GM12878 (cell line): Measurements from ENCODE around the gene TBATA. TPM values are rescaled to one million over a fixed set of nuclear protein-coding genes. Genes with fewer than 3 reads are reported as not detected.

Experiments used
- ATAC-seq: fragments of 200-7000 bp; cut with Tn5 transposase; 3 replicates; pipeline ENCODE4 v1.9.1; 2020; ENCODE audit warnings: mild to moderate bottlenecking, moderate library complexity
- BruUV-seq: library from RNA; stranded (reverse); fragments of 400-500 nt; replicated peaks from 2 replicates; lab custom pipeline; 2021; lab: Mats Ljungman, UMichigan
- CTCF ChIA-PET: fragments of 300-600 bp; sonication (Branson Sonifier 250); formaldehyde crosslinking; extraction: SDS; loops from one replicate; lab custom pipeline; 2021; ENCODE audit warnings: inconsistent platforms; lab: Yijun Ruan, JAX
- POLR2A ChIA-PET: fragments of 350-600 bp; formaldehyde crosslinking; extraction: SDS; loops from one replicate; lab custom pipeline; 2021; ENCODE audit warnings: inconsistent platforms; lab: Charles Lee
- RAD21 ChIA-PET: fragments of 300-600 bp; sonication (Branson Sonifier 250); formaldehyde crosslinking; loops from one replicate; lab custom pipeline; 2023; ENCODE audit warnings: antibody characterized with exemption; ENCODE audit not compliant: unreplicated experiment; lab: Charles Lee
- SMC1A ChIA-PET: fragments of 300-600 bp; sonication (Branson Sonifier 250); formaldehyde crosslinking; loops from one replicate; lab custom pipeline; 2023; ENCODE audit not compliant: unreplicated experiment, uncharacterized antibody; lab: Charles Lee
- DNase-seq: peaks from one replicate; pipeline ENCODE4 v3.0.0-alpha.2; 2011; ENCODE audit warnings: low read depth, low spot score
- FAIRE-seq: peaks from 3 replicates; lab custom pipeline; 2011; peaks lifted over from hg19 to GRCh38; lab: Jason Lieb, UNC
- H2AFZ ChIP-seq: 2 replicates; pipeline ENCODE4 v1.6.0; 2011; ENCODE audit warnings: low read depth, low read length, control low read depth; ENCODE audit not compliant: control insufficient read depth
- H3K27ac ChIP-seq: 2 replicates; pipeline ENCODE4 v1.5.1; 2011; ENCODE audit warnings: control low read depth; ENCODE audit not compliant: control insufficient read depth, insufficient read depth
- H3K27me3 ChIP-seq, 2 experiments: replicated peaks in 1 of 2; 2 replicates each; pipeline versions ENCODE4 v1.6.0 to v1.6.1; 2011; ENCODE audit warnings: low read length in 1 of 2; ENCODE audit not compliant: control insufficient read depth in 2 of 2, insufficient read depth in 2 of 2
- H3K36me3 ChIP-seq, 2 experiments: 2 replicates each; pipeline ENCODE4 v1.5.1; 2011; ENCODE audit warnings: low read length in 1 of 2; ENCODE audit not compliant: control insufficient read depth in 2 of 2, insufficient read depth in 2 of 2
- H3K4me1 ChIP-seq: 2 replicates; pipeline ENCODE4 v1.6.1; 2011; ENCODE audit warnings: mild to moderate bottlenecking, low read length, moderate library complexity, mixed read lengths; ENCODE audit not compliant: control insufficient read depth, insufficient read depth
- H3K4me2 ChIP-seq: 2 replicates; pipeline ENCODE4 v1.6.0; 2011; ENCODE audit warnings: control low read depth; ENCODE audit not compliant: control insufficient read depth, insufficient read depth
- H3K4me3 ChIP-seq: fragments of 200-600 bp; sonication (generic); 2 replicates; pipeline ENCODE4 v1.5.1; 2016
- H3K79me2 ChIP-seq: 2 replicates; pipeline ENCODE4 v1.6.0; 2011; ENCODE audit warnings: low read length; ENCODE audit not compliant: control insufficient read depth, insufficient read depth
- H3K9ac ChIP-seq: 2 replicates; pipeline ENCODE4 v1.8.0; 2011; ENCODE audit warnings: low read length, control low read depth, mixed read lengths; ENCODE audit not compliant: control insufficient read depth, insufficient read depth
- H3K9me3 ChIP-seq: replicated peaks from 3 replicates; pipeline ENCODE4 v1.5.1; 2011; ENCODE audit warnings: mild to moderate bottlenecking, low read length; ENCODE audit not compliant: control insufficient read depth, insufficient read depth
- H4K20me1 ChIP-seq: 2 replicates; pipeline ENCODE4 v1.6.0; 2011; ENCODE audit not compliant: control insufficient read depth, insufficient read depth
- BCL11A ChIP-seq: IDR thresholded peaks from 2 replicates; pipeline ENCODE4 v1.6.1; 2011; ENCODE audit warnings: low read depth, low read length
- EP300 ChIP-seq, 2 experiments: fragments of 150-350 bp in 1 of 2; IDR thresholded peaks; 2 replicates each; pipeline ENCODE4 v1.6.1; 2011 to 2012; ENCODE audit warnings: low read depth in 2 of 2, low read length in 2 of 2, borderline replicate concordance in 1 of 2, improper control_type of control experiment in 1 of 2, inconsistent platforms in 1 of 2; ENCODE audit not compliant: control insufficient read depth in 1 of 2
- IRF4 ChIP-seq: IDR thresholded peaks from 2 replicates; pipeline ENCODE4 v1.6.1; 2011; ENCODE audit warnings: low read depth, low read length
- NFXL1 ChIP-seq: fragments of 450-650 bp; IDR thresholded peaks from 2 replicates; pipeline ENCODE4 v1.6.1; 2017; ENCODE audit warnings: antibody characterized with exemption, mild to moderate bottlenecking, borderline replicate concordance
- NR2C1 ChIP-seq: fragments of 450-650 bp; IDR thresholded peaks from 2 replicates; pipeline ENCODE4 v1.6.1; 2017; ENCODE audit warnings: antibody characterized with exemption, mild to moderate bottlenecking, moderate library complexity
- NR2C2 ChIP-seq: IDR thresholded peaks from 2 replicates; pipeline ENCODE4 v1.6.1; 2011; ENCODE audit warnings: borderline replicate concordance, low read depth; ENCODE audit not compliant: control insufficient read depth, insufficient read length
- PAX5 ChIP-seq: IDR thresholded peaks from 2 replicates; pipeline ENCODE4 v1.6.1; 2011; ENCODE audit warnings: low read depth, low read length, borderline replicate concordance
- POLR2A ChIP-seq: IDR thresholded peaks from 2 replicates; pipeline ENCODE4 v1.6.1; 2011; ENCODE audit warnings: low read depth, mild to moderate bottlenecking, low read length
- REST ChIP-seq: IDR thresholded peaks from 2 replicates; pipeline ENCODE4 v1.6.1; 2012; ENCODE audit warnings: mild to moderate bottlenecking, low read depth, low read length
- SIN3A ChIP-seq: IDR thresholded peaks from 2 replicates; pipeline ENCODE4 v1.6.1; 2012; ENCODE audit warnings: low read depth, low read length, improper control_type of control experiment
- SMARCA5 ChIP-seq: fragments of 450-650 bp; IDR thresholded peaks from 2 replicates; pipeline ENCODE4 v1.6.1; 2017; ENCODE audit warnings: mild to moderate bottlenecking
- SP1 ChIP-seq: IDR thresholded peaks from one replicate; pipeline ENCODE4 v1.6.1; 2011; ENCODE audit warnings: low read depth, low read length
- TBL1XR1 ChIP-seq: IDR thresholded peaks from 2 replicates; pipeline ENCODE4 v1.6.1; 2012; ENCODE audit warnings: low read depth, low read length, improper control_type of control experiment
- ZNF217 ChIP-seq: fragments of 450-650 bp; IDR thresholded peaks from 2 replicates; pipeline ENCODE4 v1.6.1; 2017; ENCODE audit warnings: antibody characterized with exemption, mild to moderate bottlenecking
- ZNF622 ChIP-seq: fragments of 450-650 bp; IDR thresholded peaks from 2 replicates; pipeline ENCODE4 v1.6.1; 2017; ENCODE audit warnings: mild to moderate bottlenecking, inconsistent platforms
- WGBS: methylation state at CpG from one replicate; pipeline ENCODE4 v1.1.6; 2016; ENCODE audit warnings: low lambda C conversion rate; ENCODE audit not compliant: insufficient replicate concordance, insufficient coverage; ENCODE audit errors: missing lambda C conversion rate; 5-methylcytosine and 5-hydroxymethylcytosine counted together
- in situ Hi-C: fragments of 300-500 bp; cut with MboI; formaldehyde crosslinking; loops from 9 replicates; pipeline ENCODE4 v1.14.3; 2018; ENCODE audit warnings: mixed read lengths
- intact Hi-C: fragments of 100-400 bp; cut with micrococcal nuclease; formaldehyde crosslinking; loops from one replicate; pipeline ENCODE4 v1.14.2; 2022; ENCODE audit not compliant: unreplicated experiment
- polyA plus RNA-seq, 11 experiments: library from polyadenylated mRNA; depleted of rRNA in 4 of 11; unstranded in 6 of 11; stranded (reverse) in 5 of 11; fragments of >200 nt; fragmentation: Nextera tagmentation in 4 of 11; fragmentation: Illumina TruSeq in 1 of 11; extraction: Ambion mirVana in 4 of 11; extraction: Trizol in 1 of 11; gene quantifications; 1 replicate in 1 of 11; 2 replicates in 10 of 11; pipeline versions ENCODE4 v1.2.1 to v1.2.3, GENCODE V29; 2011 to 2016; ENCODE audit warnings: inconsistent platforms in 2 of 11, missing spikeins in 2 of 11, low read depth in 1 of 11
- total RNA-seq, 4 experiments: library from RNA; depleted of rRNA in 3 of 4; stranded (reverse); fragments of >200 nt in 3 of 4; fragmentation: Illumina TruSeq in 1 of 4; extraction: Trizol in 1 of 4; gene quantifications; 2 replicates each; pipeline versions ENCODE4 v1.2.1 to v1.2.3, GENCODE V29; 2013 to 2021

Gene TBATA
- total and polyA plus RNA-seq, 10 of the 15 experiments (the other 5 are each of a cell fraction or from before 2014, with no cell fraction given), result not detected

- Histone ChIP-seq H3K4me3 (no peak overlapping the region), H3K9ac (no peak overlapping the region), H4K20me1 (no peaks in the 10 kb centered on the region), H3K27me3 (0 out of 4 replicates have a peak, but pooled peaks cover 0 to 4% of the 10 kb centered on the region in 2 experiments), H3K79me2 (no peaks in the 10 kb centered on the region), H3K4me1 (no peaks in the 10 kb centered on the region), H3K4me2 (no peak overlapping the region), H2AFZ (no peak overlapping the region), H3K36me3 (no peaks in the 10 kb centered on the region), H3K9me3 (no peaks in the 10 kb centered on the region), H3K27ac (no peak overlapping the region)
- intact Hi-C loops, result no loop called here
- TF ChIP-seq NR2C1 (no peak), IRF4 (no peak), SMARCA5 (no peak), EP300 (IDR thresholded peaks at IDR 0.05; ENCODE audit: borderline replicate concordance in 1 of 2, control insufficient read depth in 1 of 2, low read depth in 2 of 2, low read length in 2 of 2) (no peak), PAX5 (no peak), REST (no peak), ZNF622 (no peak), BCL11A (no peak), SP1 (no peak), NFXL1 (no peak), POLR2A (no peak), SIN3A (no peak), TBL1XR1 (no peak), NR2C2 (no peak), ZNF217 (no peak)
- CTCF ChIA-PET, result interaction anchor here (0.6 kb wide), 1 partner anchor 1422 kb away, joined by 3 read pairs; no protein-coding TSS in a partner anchor
- DNase-seq (no peak), ATAC-seq (no peak), FAIRE-seq (no peak)
- RAD21 ChIA-PET, result no interaction called here
- WGBS, result 25% methylated on average over 5 of the region's 5 CpGs
- POLR2A ChIA-PET, result no interaction called here
- SMC1A ChIA-PET, result no interaction called here
- in situ Hi-C loops, result no loop called here
- BruUV-seq, result no TSS peak
These were observed 13.9 kb upstream of the TBATA start for GRCh38 chr10:70799124-70799523.
